Progenitor cell of endocrine pancreas (in vitro differentiated cells): ENCODE data around the gene PROS1. TPM values are rescaled to one million over a fixed set of nuclear protein-coding genes. Genes with fewer than 3 reads are reported as not detected.
"Not testable (repeated sequence)": the region's sequence is repeated elsewhere in the genome, so short reads cannot be mapped to it uniquely, and the experiment has no call there.

Experiments
- DNase-seq: peaks from one replicate; pipeline ENCODE4 v3.0.0; 2021; ENCODE audit warnings: low spot score; ENCODE audit not compliant: unreplicated experiment
- H3K27ac Mint-ChIP-seq: 2 replicates; pipeline ENCODE4 v1.8.0; 2021; ENCODE audit warnings: mild to moderate bottlenecking, moderate library complexity, mixed read lengths
- H3K27me3 Mint-ChIP-seq: 2 replicates; pipeline ENCODE4 v1.8.0; 2021; ENCODE audit warnings: mixed read lengths
- H3K36me3 Mint-ChIP-seq: 2 replicates; pipeline ENCODE4 v1.8.0; 2022; ENCODE audit warnings: mixed read lengths; ENCODE audit not compliant: insufficient read depth
- H3K4me1 Mint-ChIP-seq: 2 replicates; pipeline ENCODE4 v1.8.0; 2021; ENCODE audit warnings: low read depth, mixed read lengths
- H3K4me3 Mint-ChIP-seq: 2 replicates; pipeline ENCODE4 v1.8.0; 2021; ENCODE audit warnings: low read depth, mild to moderate bottlenecking, moderate library complexity, mixed read lengths
- H3K9me3 Mint-ChIP-seq: 2 replicates; pipeline ENCODE4 v1.8.0; 2021; ENCODE audit warnings: low read depth, mixed read lengths
- total RNA-seq: library from RNA; stranded (reverse); gene quantifications from 2 replicates; pipeline ENCODE4 v1.2.1, GENCODE V29; 2021
- TF ChIP-seq, protein P1 (sequence below): fragments of 200-600 bp; sonication (generic); IDR thresholded peaks from one replicate; pipeline ENCODE4 v1.5.0; 2021; ENCODE audit warnings: antibody characterized with exemption, mild to moderate bottlenecking; ENCODE audit not compliant: unreplicated experiment

Gene PROS1
- total RNA-seq, 1 donor from 2014 or later = 9.4 TPM

DNA sequence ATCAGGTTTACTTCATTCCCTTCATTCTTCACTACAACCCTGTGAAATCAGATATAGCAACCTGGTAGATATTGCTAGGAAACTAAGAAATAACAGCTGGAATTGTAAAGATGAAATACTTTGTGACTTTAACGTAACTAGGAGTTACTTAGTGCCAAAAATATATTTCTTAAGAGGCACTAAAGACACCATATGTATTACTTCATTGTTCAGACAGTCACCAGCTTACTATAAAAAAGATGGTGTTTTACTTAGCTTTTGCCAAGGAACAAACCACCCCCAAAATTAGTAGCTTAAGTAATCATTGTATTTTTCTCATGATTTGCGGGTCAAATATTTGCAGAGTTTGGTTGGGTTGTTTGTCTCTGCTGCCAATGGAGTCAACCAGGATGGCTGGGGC lies 62.5 kb downstream of the PROS1 start:
- no peaks in the 10 kb centered on the region for H3K27me3 Mint-ChIP-seq
- TF ChIP-seq, protein P1, sequence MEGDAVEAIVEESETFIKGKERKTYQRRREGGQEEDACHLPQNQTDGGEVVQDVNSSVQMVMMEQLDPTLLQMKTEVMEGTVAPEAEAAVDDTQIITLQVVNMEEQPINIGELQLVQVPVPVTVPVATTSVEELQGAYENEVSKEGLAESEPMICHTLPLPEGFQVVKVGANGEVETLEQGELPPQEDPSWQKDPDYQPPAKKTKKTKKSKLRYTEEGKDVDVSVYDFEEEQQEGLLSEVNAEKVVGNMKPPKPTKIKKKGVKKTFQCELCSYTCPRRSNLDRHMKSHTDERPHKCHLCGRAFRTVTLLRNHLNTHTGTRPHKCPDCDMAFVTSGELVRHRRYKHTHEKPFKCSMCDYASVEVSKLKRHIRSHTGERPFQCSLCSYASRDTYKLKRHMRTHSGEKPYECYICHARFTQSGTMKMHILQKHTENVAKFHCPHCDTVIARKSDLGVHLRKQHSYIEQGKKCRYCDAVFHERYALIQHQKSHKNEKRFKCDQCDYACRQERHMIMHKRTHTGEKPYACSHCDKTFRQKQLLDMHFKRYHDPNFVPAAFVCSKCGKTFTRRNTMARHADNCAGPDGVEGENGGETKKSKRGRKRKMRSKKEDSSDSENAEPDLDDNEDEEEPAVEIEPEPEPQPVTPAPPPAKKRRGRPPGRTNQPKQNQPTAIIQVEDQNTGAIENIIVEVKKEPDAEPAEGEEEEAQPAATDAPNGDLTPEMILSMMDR = no peak

DNA sequence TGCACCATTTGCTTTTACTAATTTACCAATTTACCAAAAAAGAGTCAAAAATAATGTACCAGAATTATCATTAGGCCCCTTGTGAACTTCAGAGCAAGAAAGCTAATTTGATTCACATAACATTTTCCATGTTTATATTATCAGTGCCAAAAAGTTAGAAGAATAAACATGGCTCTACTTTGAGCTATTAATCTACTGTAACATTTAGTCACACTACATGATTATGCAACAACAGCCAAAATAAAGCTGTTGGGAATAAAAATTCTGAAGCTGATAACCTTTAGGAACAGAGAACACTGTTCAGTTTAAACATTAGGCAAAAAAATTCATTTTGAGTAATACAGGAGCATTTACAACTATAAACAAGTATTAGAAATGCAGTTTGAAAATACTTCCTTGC lies 63.6 kb downstream of the PROS1 start:
- no peak overlapping the region for H3K4me3 Mint-ChIP-seq
- H3K9me3 Mint-ChIP-seq = peaks cover 28% of the 10 kb centered on the region
- H3K36me3 Mint-ChIP-seq = peaks cover 9% of the 10 kb centered on the region
- TF ChIP-seq, protein P1 = no peak
- H3K27me3 Mint-ChIP-seq = no peaks in the 10 kb centered on the region
- no peak for DNase-seq
- H3K4me1 Mint-ChIP-seq = no peaks in the 10 kb centered on the region
- no peak overlapping the region for H3K27ac Mint-ChIP-seq

More for the DNA sequence above, 62.5 kb downstream of the PROS1 start:
- peaks cover 35% of the 10 kb centered on the region for H3K9me3 Mint-ChIP-seq
- no peak for DNase-seq
- H3K27ac Mint-ChIP-seq = no peak overlapping the region
- peaks cover 12% of the 10 kb centered on the region for H3K36me3 Mint-ChIP-seq
- no peak overlapping the region for H3K4me3 Mint-ChIP-seq
- no peaks in the 10 kb centered on the region for H3K4me1 Mint-ChIP-seq

DNA sequence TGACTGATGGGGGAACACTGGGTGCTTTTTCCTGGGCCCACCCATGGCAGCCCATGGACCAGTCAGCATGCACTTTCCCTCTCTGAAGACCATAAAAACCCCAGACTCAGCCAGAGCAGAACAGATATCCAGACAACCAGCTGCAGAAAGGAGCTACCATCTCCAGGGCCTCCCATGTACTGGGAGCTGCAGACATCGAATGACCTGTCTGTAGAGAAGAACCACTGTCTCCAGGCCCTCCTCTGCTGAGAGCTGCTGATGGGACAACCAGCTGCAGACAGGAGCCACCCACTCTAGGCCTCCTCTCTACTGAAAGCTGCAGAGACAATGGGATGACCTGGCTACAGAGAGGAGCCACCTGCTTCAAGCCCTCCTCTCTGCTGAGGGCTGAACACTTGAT lies 66.6 kb downstream of the PROS1 start:
- TF ChIP-seq, protein P1 = no peak
- H3K4me1 Mint-ChIP-seq = no peaks in the 10 kb centered on the region
- H3K27me3 Mint-ChIP-seq = no peaks in the 10 kb centered on the region
- no peak overlapping the region for H3K4me3 Mint-ChIP-seq
- H3K36me3 Mint-ChIP-seq = peaks cover 14% of the 10 kb centered on the region
- H3K27ac Mint-ChIP-seq = no peak overlapping the region
- no peak for DNase-seq
- H3K9me3 Mint-ChIP-seq = peaks cover 14% of the 10 kb centered on the region

DNA sequence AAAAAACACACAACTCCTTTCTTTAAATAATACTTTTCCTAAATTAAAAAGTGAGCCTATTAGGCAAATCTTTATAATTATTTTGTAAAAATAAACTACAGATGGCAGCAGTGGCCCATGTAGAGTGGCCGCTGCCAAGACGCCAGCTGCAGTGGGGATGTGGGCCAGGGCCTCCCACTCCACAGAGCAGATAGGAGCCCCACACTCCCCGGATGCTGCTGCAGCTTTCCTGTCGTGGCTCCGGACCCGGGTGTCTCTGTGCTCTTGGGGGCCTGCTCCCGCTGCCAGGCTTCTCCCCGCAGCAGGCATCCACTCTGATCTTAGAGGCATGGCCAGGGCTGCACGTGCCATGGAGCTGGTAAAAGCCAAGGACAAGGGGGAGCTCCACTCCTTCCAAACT lies 67.5 kb downstream of the PROS1 start:
- Mint-ChIP-seq H3K4me1 (no peaks in the 10 kb centered on the region), H3K36me3 (peaks cover 13% of the 10 kb centered on the region), H3K4me3 (no peak overlapping the region), H3K27ac (no peak overlapping the region), H3K27me3 (no peaks in the 10 kb centered on the region), H3K9me3 (peaks cover 12% of the 10 kb centered on the region)
- no peak for DNase-seq
- TF ChIP-seq, protein P1 = no peak

DNA sequence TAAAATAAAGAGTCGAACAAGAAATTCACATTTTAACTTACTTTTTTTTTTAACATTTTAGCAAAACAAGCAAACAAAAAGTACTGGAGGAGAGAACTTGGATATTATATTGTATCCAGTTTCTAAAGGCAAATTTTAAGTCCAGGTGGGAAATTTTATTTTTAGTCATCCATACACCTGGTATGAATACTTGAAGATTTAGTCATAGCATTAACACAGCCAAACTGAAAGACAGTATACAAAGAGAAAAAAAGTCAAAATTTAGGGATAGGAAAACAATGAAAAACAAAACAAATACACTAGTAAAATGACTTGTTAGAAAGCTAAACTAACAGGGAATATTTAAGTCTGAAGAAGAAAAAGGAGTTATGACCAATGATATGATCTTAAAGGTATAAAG lies 69.1 kb downstream of the PROS1 start:
- Mint-ChIP-seq H3K27ac (no peak overlapping the region), H3K27me3 (no peaks in the 10 kb centered on the region), H3K9me3 (peaks cover 12% of the 10 kb centered on the region), H3K4me3 (no peak overlapping the region), H3K36me3 (peaks cover 14% of the 10 kb centered on the region), H3K4me1 (no peaks in the 10 kb centered on the region)
- TF ChIP-seq, protein P1 = no peak
- DNase-seq = no peak

DNA sequence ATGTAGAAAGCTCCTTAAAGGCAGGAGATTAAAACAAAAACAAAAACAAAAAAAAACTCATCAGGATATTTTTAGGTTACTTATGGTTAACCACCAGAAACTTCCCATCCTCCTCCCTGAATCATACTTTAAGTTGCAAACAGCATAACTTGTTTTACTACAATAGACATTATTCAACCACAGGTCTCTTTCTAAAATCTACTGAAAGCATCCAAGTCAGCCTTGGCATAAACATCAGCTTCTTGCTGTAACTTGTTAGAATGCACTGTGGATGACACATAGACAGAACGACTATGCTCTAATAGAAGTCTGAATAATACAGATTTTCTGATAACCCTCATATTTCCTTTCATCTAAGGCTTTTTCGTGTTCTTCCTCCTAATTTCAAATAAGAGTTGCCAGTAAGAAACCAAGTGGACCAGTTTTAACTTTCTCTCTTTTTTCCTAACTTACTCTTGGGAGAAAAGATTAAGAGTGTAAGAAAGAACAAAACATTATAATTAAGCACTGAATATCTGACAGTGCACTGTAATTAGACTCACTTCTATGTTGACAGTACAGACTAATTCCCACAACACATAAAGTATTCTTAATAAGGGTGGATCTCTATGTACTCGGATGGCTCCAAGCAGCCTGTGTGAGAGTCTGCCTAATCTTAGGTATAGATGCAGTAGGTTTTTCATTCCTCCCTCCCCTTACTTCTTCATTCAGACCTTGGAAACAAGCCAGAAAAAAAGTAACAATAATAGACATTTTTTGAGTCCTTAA lies 95.3 kb downstream of the PROS1 start:
- peaks cover 26% of the 10 kb centered on the region for H3K9me3 Mint-ChIP-seq
- peaks cover 31% of the 10 kb centered on the region for H3K36me3 Mint-ChIP-seq
- H3K27me3 Mint-ChIP-seq, H3K4me1 Mint-ChIP-seq, DNase-seq, H3K27ac Mint-ChIP-seq, H3K4me3 Mint-ChIP-seq: not testable (repeated sequence)

DNA sequence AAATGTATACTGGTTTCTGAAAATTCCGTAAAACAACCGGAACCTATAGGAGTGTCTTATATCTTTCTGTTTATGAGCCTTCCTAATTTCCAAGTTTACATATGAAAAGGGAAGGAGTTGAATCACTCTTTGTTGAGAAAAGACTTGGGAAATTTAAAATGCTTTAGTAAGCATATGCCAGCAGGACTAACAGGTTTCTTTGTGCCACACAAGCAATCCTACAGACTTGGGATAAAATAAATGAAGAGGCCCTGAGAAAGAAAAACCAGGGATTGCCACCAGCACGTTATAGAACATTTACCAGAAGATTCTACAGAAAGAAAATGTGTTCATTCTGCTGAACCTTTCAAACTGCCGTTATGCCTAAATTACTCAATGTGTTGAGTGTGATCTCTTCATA lies 96.3 kb downstream of the PROS1 start:
- Mint-ChIP-seq H3K36me3 (peaks cover 30% of the 10 kb centered on the region), H3K9me3 (peaks cover 28% of the 10 kb centered on the region)
- not testable (repeated sequence) for DNase-seq, H3K27me3 Mint-ChIP-seq, H3K4me1 Mint-ChIP-seq, H3K4me3 Mint-ChIP-seq, H3K27ac Mint-ChIP-seq

DNA sequence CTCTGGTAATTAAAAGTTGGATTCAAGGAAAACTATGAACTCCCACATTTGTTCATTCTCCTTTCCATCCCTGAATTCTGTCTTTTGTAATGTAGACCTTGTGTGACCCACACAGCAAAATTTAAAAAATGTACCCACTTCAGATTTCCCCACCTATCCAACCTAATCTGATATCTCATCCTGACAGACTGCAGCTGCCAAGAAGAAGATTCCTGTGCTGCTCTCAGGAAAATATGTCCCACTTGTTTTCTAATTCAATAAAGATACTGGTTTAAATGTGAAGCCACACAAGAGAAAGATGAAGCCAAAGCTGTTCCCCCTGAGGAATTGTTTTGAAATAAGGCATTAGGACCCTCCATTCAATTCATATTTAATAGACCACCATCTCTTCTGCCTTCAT lies 100.3 kb downstream of the PROS1 start:
- Mint-ChIP-seq H3K9me3 (peaks cover 31% of the 10 kb centered on the region), H3K36me3 (peaks cover 19% of the 10 kb centered on the region)
- H3K27ac Mint-ChIP-seq, H3K27me3 Mint-ChIP-seq, H3K4me3 Mint-ChIP-seq, H3K4me1 Mint-ChIP-seq, DNase-seq: not testable (repeated sequence)
